ENCODE measurements around the gene LGI4.
"Not testable (repeated sequence)": the region's sequence is repeated elsewhere in the genome, so short reads cannot be mapped to it uniquely, and the experiment has no call there.

Gene LGI4

DNA sequence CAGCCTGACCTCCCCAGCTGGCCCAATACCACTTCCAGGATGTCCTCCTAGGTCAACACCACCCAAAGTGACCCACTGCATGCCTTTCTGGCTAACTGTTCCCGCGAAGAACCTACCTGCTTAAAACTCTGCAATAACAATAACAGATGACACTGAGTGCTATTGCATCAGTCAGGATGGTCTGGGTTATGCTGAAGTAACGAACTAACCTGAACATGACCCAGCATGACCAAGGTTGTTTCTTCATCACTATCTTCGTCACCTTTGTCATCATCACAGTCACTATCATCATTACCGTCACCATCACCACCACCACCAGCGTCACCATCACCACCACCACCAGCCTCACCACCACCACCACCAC is 29.8 kb downstream of the LGI4 start:
- no peaks in the 10 kb centered on the region for H4K20me1 ChIP-seq (ENCODE audit: insufficient read depth, low read length)
- H3K9me2 ChIP-seq (ENCODE audit: low read depth, low read length): no peaks in the 10 kb centered on the region
- H3K27ac ChIP-seq (ENCODE audit: low read depth, low read length, poor library complexity, severe bottlenecking): no peak overlapping the region
- H3K4me2 ChIP-seq (ENCODE audit: low read length): no peak overlapping the region
- TF ChIP-seq, protein P1, sequence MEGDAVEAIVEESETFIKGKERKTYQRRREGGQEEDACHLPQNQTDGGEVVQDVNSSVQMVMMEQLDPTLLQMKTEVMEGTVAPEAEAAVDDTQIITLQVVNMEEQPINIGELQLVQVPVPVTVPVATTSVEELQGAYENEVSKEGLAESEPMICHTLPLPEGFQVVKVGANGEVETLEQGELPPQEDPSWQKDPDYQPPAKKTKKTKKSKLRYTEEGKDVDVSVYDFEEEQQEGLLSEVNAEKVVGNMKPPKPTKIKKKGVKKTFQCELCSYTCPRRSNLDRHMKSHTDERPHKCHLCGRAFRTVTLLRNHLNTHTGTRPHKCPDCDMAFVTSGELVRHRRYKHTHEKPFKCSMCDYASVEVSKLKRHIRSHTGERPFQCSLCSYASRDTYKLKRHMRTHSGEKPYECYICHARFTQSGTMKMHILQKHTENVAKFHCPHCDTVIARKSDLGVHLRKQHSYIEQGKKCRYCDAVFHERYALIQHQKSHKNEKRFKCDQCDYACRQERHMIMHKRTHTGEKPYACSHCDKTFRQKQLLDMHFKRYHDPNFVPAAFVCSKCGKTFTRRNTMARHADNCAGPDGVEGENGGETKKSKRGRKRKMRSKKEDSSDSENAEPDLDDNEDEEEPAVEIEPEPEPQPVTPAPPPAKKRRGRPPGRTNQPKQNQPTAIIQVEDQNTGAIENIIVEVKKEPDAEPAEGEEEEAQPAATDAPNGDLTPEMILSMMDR (IDR thresholded peaks at IDR 0.05; ENCODE audit: low read length): no peak
- TF ChIP-seq EZH2 (IDR thresholded peaks at IDR 0.05; ENCODE audit: borderline replicate concordance, low read length): no peak
- H3K4me3 ChIP-seq (ENCODE audit: low read depth, low read length, poor library complexity, severe bottlenecking): no peak overlapping the region
- H3K36me3 ChIP-seq (ENCODE audit: insufficient read depth, low read length): no peaks in the 10 kb centered on the region
- no peaks in the 10 kb centered on the region for H3F3A ChIP-seq (ENCODE audit: insufficient read depth, low read length)
- H3K27me3 ChIP-seq (ENCODE audit: insufficient read depth, low read length): no peaks in the 10 kb centered on the region
- H3K9me3 ChIP-seq (ENCODE audit: low read length): no peaks in the 10 kb centered on the region
- H3K4me1 ChIP-seq (ENCODE audit: insufficient read depth, low read length, severe bottlenecking): no peaks in the 10 kb centered on the region
- no peak overlapping the region for H2AFZ ChIP-seq (ENCODE audit: low read length)
- H3K9ac ChIP-seq (ENCODE audit: low read length): no peak overlapping the region
- no peaks in the 10 kb centered on the region for H3K79me2 ChIP-seq (ENCODE audit: insufficient read depth, low read length)

DNA sequence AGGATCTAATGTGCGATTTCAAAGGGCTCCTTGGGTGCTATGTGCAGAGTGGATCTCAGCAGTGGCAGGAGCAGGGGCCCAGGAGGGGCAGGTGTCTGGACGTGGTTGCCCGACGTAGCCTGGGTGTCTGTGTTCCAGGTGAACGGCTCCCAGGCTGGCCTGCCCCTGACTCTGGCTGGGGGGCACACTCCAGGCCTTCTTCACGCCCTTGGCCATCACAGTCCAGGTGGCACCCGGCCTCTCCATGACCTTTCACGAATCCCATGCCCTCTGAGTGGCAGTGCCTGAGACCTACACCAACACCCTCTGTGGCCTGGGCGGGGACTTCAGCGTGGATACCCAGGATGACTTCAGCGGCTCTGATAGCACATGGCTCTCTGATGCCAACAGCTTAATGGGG is 30.5 kb downstream of the LGI4 start:
- Histone ChIP-seq H4K20me1 (ENCODE audit: insufficient read depth, low read length) (no peaks in the 10 kb centered on the region), H3K36me3 (ENCODE audit: insufficient read depth, low read length) (no peaks in the 10 kb centered on the region), H3K9ac (ENCODE audit: low read length) (no peak overlapping the region), H3K4me1 (ENCODE audit: insufficient read depth, low read length, severe bottlenecking) (no peaks in the 10 kb centered on the region), H3K4me3 (ENCODE audit: low read depth, low read length, poor library complexity, severe bottlenecking) (no peak overlapping the region), H3F3A (ENCODE audit: insufficient read depth, low read length) (no peaks in the 10 kb centered on the region), H2AFZ (ENCODE audit: low read length) (no peak overlapping the region), H3K4me2 (ENCODE audit: low read length) (no peak overlapping the region), H3K79me2 (ENCODE audit: insufficient read depth, low read length) (no peaks in the 10 kb centered on the region), H3K9me3 (ENCODE audit: low read length) (no peaks in the 10 kb centered on the region), H3K27me3 (ENCODE audit: insufficient read depth, low read length) (no peaks in the 10 kb centered on the region), H3K27ac (ENCODE audit: low read depth, low read length, poor library complexity, severe bottlenecking) (no peak overlapping the region), H3K9me2 (ENCODE audit: low read depth, low read length) (no peaks in the 10 kb centered on the region)
- TF ChIP-seq EZH2 (IDR thresholded peaks at IDR 0.05; ENCODE audit: borderline replicate concordance, low read length): no peak
- TF ChIP-seq, protein P1 (IDR thresholded peaks at IDR 0.05; ENCODE audit: low read length): no peak

DNA sequence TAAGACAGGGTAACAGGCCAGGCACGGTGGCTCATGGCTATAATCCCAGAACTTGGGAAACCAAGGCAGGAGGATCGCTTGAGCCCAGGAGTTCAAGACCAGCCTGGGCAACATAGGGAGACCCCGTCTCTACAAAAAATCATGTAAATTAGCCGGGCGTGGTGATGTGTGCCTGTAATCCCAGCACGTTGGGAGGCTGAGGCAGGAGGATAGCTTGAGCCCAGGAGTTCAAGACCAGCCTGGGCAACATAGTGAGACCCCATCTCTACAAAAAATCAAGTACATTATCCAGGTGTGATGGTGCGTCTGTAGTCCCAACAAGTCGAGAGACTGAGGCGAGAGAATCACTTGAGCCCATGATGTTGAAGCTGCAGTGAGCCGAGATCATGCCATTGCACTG is 31.2 kb downstream of the LGI4 start:
- not testable (repeated sequence) for H2AFZ ChIP-seq (ENCODE audit: low read length); H3K79me2 ChIP-seq (ENCODE audit: insufficient read depth, low read length); H3F3A ChIP-seq (ENCODE audit: insufficient read depth, low read length); H3K27ac ChIP-seq (ENCODE audit: low read depth, low read length, poor library complexity, severe bottlenecking); H3K27me3 ChIP-seq (ENCODE audit: insufficient read depth, low read length); H4K20me1 ChIP-seq (ENCODE audit: insufficient read depth, low read length); H3K36me3 ChIP-seq (ENCODE audit: insufficient read depth, low read length); H3K4me3 ChIP-seq (ENCODE audit: low read depth, low read length, poor library complexity, severe bottlenecking); H3K4me1 ChIP-seq (ENCODE audit: insufficient read depth, low read length, severe bottlenecking); H3K9me2 ChIP-seq (ENCODE audit: low read depth, low read length); H3K4me2 ChIP-seq (ENCODE audit: low read length); H3K9ac ChIP-seq (ENCODE audit: low read length); H3K9me3 ChIP-seq (ENCODE audit: low read length)

DNA sequence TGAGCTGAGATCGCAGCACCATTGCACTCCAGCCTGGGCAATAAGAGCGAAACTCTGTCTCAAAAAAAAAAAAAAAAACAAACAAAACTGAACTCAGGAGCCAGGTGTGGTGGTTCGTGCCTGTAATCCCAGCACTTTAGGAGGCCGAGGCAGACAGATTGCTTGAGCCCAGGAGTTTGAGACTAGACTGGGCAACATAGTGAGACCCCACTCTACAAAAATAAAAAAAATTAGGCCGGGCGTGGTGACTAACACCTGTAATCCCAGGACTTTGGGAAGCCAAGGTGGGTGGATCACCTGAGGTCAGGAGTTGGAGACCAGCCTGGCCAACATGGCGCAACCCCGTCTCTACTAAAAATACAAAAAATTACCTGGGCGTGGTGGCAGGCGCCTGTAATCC is 32.9 kb downstream of the LGI4 start:
- H2AFZ ChIP-seq (ENCODE audit: low read length); H3K27me3 ChIP-seq (ENCODE audit: insufficient read depth, low read length); H3K4me1 ChIP-seq (ENCODE audit: insufficient read depth, low read length, severe bottlenecking); H3K9ac ChIP-seq (ENCODE audit: low read length); H3K4me3 ChIP-seq (ENCODE audit: low read depth, low read length, poor library complexity, severe bottlenecking); H3F3A ChIP-seq (ENCODE audit: insufficient read depth, low read length); H3K9me3 ChIP-seq (ENCODE audit: low read length); H3K27ac ChIP-seq (ENCODE audit: low read depth, low read length, poor library complexity, severe bottlenecking); H3K4me2 ChIP-seq (ENCODE audit: low read length); H3K36me3 ChIP-seq (ENCODE audit: insufficient read depth, low read length); H4K20me1 ChIP-seq (ENCODE audit: insufficient read depth, low read length); H3K79me2 ChIP-seq (ENCODE audit: insufficient read depth, low read length); H3K9me2 ChIP-seq (ENCODE audit: low read depth, low read length): not testable (repeated sequence)
